Sciatic nerve (tissue), 2 donors: ENCODE measurements around the gene LHX8. TPM values are rescaled to one million over a fixed set of nuclear protein-coding genes. Genes with fewer than 3 reads are reported as not detected.
A peak's percentile ranks its signal among the peaks of the same experiment; 100 is the strongest.
"Not testable (repeated sequence)": the region's sequence is repeated elsewhere in the genome, so short reads cannot be mapped to it uniquely, and the experiment has no call there.

ENCODE experiments used
- ATAC-seq: fragments of 200-7000 bp; cut with Tn5 transposase; one replicate; pipeline ENCODE4 v1.9.1; 2020; ENCODE audit warnings: mild to moderate bottlenecking, moderate library complexity
- DNase-seq: peaks from one replicate; pipeline ENCODE4 v3.0.0-alpha.2; 2020; ENCODE audit warnings: low spot score
- intact Hi-C: fragments of 100-400 bp; cut with DNase I; formaldehyde crosslinking; loops from one replicate; pipeline ENCODE4 v1.14.2; 2022
- total RNA-seq: library from RNA; stranded (reverse); fragmentation: NEBNext Ultra II Directional; extraction: Animal tissue kit (Norgen Biotek cat#: 25700); gene quantifications from one replicate; pipeline ENCODE4 v1.2.1, GENCODE V29; 2021
- donor health status: DM: no; HTN: no; CAD: no.
- donor health status: DM: no; HTN: no; CAD: no.

Gene LHX8
- total RNA-seq, 1 donor from 2014 or later = not detected

DNA sequence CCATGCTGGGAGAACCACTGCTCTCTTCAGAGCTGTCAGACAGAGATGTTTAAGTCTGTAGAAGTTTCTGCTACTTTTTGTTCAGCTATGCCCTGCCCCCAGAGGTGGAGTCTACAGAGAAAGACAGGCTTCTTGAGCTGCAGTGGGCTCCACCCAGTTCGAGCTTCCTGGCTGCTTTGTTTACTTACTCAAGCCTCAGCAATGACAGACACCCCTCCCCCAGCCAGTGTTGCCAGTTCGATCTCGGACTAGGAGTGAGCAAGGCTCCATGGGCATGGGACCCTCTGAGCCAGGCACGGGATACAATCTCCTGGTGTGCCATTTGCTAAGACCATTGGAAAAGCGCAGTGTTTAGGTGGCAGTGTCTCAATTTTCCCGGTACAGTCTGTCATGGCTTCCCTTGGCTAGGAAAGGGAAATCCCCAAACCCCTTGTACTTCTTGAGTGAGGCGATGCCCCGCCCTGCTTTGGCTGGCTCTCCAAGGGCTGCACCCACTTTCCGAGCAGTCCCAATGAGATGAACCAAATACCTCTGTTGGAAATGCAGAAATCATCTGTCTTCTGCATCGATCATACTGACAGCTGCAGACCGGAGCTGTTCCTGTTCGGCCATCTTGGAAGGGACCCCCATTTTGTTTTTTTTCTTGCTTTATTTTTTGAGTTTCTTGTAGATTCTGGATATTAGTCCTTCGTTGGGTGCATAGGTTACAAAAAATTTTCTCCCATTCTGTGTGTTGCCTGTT, 47.2 kb downstream of the LHX8 start:
- ATAC-seq, DNase-seq, intact Hi-C loops: not testable (repeated sequence)

DNA sequence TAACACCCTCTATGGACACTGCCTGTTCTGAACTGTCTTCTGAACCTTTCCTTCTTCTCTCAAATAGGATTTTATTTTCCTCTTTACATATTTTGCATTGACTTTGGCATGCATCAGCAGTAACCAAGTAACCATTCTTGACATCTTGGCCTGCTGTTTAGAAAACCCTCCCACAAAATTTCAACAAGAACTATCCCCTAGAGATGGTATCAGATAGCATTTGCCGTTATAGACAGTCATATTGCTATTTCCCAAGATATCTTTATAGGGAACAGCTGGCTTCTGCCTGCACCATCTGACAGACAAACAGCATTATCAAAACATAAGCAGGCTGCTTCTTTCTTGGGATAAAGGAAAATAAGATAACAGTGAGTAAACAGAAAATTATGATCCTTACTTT, 54.7 kb downstream of the LHX8 start:
- ATAC-seq = no peak
- intact Hi-C loops = no loop called here
- no peak for DNase-seq

GRCh38 chr1:75198163-75198562, 64.0 kb downstream of the LHX8 start:
- no peak for DNase-seq
- intact Hi-C loops = no loop called here
- ATAC-seq = no peak

DNA sequence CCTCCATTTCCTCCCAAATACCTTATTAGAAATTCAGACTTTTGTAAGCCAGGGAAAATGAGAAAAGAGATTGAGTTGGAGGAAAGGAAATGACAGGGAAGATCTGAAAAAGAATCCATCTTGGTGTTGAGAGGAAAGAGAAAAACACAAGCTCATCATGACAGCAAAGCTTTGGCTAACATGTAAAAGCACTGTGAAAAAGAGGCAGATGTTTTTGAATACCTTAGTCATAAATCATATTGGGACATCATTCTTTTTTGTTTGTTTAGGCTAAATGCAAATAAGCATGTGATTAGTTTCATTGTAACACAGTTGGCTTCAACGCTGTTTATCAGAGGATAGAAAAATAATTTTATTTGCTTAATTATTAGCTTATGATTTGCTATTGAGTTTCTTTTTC, 64.6 kb downstream of the LHX8 start:
- ATAC-seq = no peak
- no peak for DNase-seq
- intact Hi-C loops = no loop called here

DNA sequence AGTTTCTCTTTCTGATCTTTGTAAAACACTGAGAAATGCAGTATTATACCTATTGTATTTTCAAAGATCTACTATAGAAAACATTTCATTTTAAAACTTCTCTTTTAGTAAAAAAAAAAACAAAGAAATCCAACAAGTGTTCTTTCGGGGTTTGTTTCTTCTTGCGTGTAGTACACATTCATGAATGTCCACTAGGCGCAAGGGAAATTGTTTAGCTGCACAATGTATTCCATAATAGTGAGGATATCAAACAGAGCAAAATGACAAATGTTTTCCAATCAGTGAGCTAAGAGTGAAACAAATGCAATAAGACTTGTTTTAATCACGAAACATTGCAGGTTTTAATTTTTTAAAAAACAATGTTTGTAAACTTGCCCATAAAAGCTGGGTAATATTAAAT, 68.6 kb downstream of the LHX8 start:
- DNase-seq (no peak), ATAC-seq (no peak)
- intact Hi-C loops = loop anchor here (10.0 kb wide), 1 partner anchor 428 kb away; no protein-coding TSS in a partner anchor

- ATAC-seq (peak; percentile 59), DNase-seq (no peak)
- intact Hi-C loops = loop anchor here (10.0 kb wide), 1 partner anchor 429 kb away; no protein-coding TSS in a partner anchor
Measured at GRCh38 chr1:75203415-75204277, 69.5 kb downstream of the LHX8 start.

- ATAC-seq (no peak), DNase-seq (no peak)
- intact Hi-C loops = loop anchor here (10.0 kb wide), 1 partner anchor 434 kb away; no protein-coding TSS in a partner anchor
Measured at GRCh38 chr1:75208862-75209261, 74.7 kb downstream of the LHX8 start.
